ENCODE measurements around the gene API5. TPM values are rescaled to one million over a fixed set of nuclear protein-coding genes. Genes with fewer than 3 reads are reported as not detected.
A peak's percentile ranks its signal among the peaks of the same experiment; 100 is the strongest.

The API5 gene
- total RNA-seq, 1 donor from 2014 or later: 81.9 TPM

- Histone ChIP-seq H3K4me1 (peaks cover 23% of the 10 kb centered on the region), H3K27ac (no peak overlapping the region), H3K4me3 (peak overlapping the region; percentile 82), H3K27me3 (ENCODE audit: low read depth) (no peaks in the 10 kb centered on the region), H3K9me3 (no peaks in the 10 kb centered on the region), H3K36me3 (peaks cover 7% of the 10 kb centered on the region)
- ATAC-seq (no peak), DNase-seq (no peak)
- TF ChIP-seq CTCF (IDR thresholded peaks at IDR 0.05): no peak
- intact Hi-C loops (cut with DNase I): no loop called here
Observed at GRCh38 chr11:43360361-43361032, 48.7 kb downstream of the API5 start.

GRCh38 chr11:43366677-43367076 is 54.9 kb downstream of the API5 start:
- intact Hi-C loops (cut with DNase I): no loop called here
- peak overlapping the region; percentile 37 for H3K27ac ChIP-seq
- H3K9me3 ChIP-seq: no peaks in the 10 kb centered on the region
- H3K4me3 ChIP-seq: no peak overlapping the region
- DNase-seq (no peak), ATAC-seq (no peak)
- H3K4me1 ChIP-seq: peaks cover 20% of the 10 kb centered on the region
- H3K27me3 ChIP-seq (ENCODE audit: low read depth): no peaks in the 10 kb centered on the region
- TF ChIP-seq CTCF (IDR thresholded peaks at IDR 0.05): no peak
- peaks cover 28% of the 10 kb centered on the region for H3K36me3 ChIP-seq

- TF ChIP-seq CTCF (IDR thresholded peaks at IDR 0.05): no peak
- H3K9me3 ChIP-seq: no peaks in the 10 kb centered on the region
- ATAC-seq (peak; percentile 73 to 89), DNase-seq (no peak)
- intact Hi-C loops (cut with DNase I): no loop called here
- peaks cover 20% of the 10 kb centered on the region for H3K4me1 ChIP-seq
- peaks cover 37% of the 10 kb centered on the region for H3K36me3 ChIP-seq
- H3K4me3 ChIP-seq: no peak overlapping the region
- peak overlapping the region; percentile 37 for H3K27ac ChIP-seq
- no peaks in the 10 kb centered on the region for H3K27me3 ChIP-seq (ENCODE audit: low read depth)
Observed at GRCh38 chr11:43367382-43368178, 55.8 kb downstream of the API5 start.

GRCh38 chr11:43376065-43376464 is 64.3 kb downstream of the API5 start:
- Histone ChIP-seq H3K4me1 (no peaks in the 10 kb centered on the region), H3K4me3 (no peak overlapping the region), H3K27me3 (ENCODE audit: low read depth) (no peaks in the 10 kb centered on the region), H3K9me3 (no peaks in the 10 kb centered on the region), H3K36me3 (peaks cover 24% of the 10 kb centered on the region), H3K27ac (no peak overlapping the region)
- no peak for ATAC-seq
- intact Hi-C loops (cut with DNase I): no loop called here
- DNase-seq: no peak
- TF ChIP-seq CTCF (IDR thresholded peaks at IDR 0.05): no peak

- Histone ChIP-seq H3K9me3 (no peaks in the 10 kb centered on the region), H3K36me3 (peaks cover 19% of the 10 kb centered on the region), H3K27ac (no peak overlapping the region), H3K27me3 (ENCODE audit: low read depth) (no peaks in the 10 kb centered on the region), H3K4me3 (no peak overlapping the region), H3K4me1 (no peaks in the 10 kb centered on the region)
- DNase-seq (no peak), ATAC-seq (peak; percentile 93 to 96)
- no peak for TF ChIP-seq CTCF (IDR thresholded peaks at IDR 0.05)
- intact Hi-C loops (cut with DNase I): no loop called here
Observed at GRCh38 chr11:43376594-43376993, 64.8 kb downstream of the API5 start.
